GM21367 (cell line): ENCODE results near the gene STRIP1.
"Not testable (repeated sequence)": the region's sequence is repeated elsewhere in the genome, so short reads cannot be mapped to it uniquely, and the experiment has no call there.

ENCODE experiments used
- ATAC-seq: cut with Tn5 transposase; IDR thresholded peaks from one replicate; pipeline ENCODE4 v1.9.1; 2021; ENCODE audit not compliant: unreplicated experiment

STRIP1 gene

DNA sequence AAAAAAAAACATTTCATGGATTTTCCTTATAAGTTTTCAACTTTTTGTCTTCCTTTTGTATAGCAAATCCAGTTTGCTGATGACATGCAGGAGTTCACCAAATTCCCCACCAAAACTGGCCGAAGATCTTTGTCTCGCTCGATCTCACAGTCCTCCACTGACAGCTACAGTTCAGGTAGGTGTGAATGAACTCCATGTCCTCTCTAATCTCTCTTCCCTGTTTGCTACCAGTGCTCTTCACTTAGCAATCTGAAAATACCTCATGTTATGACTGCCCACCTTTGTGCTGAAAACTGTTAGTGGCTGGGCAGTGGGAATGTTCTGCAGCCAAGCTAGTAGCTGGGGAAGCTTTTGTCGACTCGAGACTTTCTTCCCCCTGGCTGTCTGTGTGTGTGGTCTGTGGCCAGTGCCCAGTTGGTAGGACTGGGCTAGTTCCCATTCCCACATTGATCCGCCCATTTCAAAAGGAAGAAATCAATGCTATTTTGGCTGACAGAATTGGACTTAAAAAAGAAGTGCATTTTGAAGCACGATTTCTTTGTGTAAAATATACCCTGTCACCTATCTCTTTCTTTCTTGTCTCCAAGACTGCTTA is 25.4 kb upstream of the STRIP1 start:
- no peak for ATAC-seq

DNA sequence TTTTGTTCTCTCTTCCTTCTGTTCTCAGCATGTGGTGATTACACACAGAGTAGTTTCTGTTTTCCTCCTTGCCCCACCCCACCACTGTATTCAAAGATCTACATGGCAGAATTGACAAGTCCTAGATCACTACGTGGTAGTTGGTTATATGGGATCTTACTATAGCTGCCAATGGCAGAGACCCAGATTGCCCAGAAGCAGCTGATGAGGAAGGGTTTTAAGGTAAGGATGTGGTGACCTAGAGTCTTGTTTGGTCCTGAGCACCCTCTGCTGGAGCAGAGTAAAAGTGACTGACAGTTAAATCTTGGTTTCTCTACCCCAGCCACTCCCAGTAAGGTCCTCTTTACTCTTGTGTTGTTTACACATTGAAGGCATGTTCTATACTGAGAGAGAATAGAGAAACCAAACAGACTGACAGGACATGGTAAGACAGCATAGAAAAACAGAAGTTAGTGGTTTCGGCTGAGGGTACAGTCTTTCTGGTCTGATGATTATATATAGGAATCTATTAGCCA is 22.8 kb upstream of the STRIP1 start:
- ATAC-seq = peak; percentile 93

DNA sequence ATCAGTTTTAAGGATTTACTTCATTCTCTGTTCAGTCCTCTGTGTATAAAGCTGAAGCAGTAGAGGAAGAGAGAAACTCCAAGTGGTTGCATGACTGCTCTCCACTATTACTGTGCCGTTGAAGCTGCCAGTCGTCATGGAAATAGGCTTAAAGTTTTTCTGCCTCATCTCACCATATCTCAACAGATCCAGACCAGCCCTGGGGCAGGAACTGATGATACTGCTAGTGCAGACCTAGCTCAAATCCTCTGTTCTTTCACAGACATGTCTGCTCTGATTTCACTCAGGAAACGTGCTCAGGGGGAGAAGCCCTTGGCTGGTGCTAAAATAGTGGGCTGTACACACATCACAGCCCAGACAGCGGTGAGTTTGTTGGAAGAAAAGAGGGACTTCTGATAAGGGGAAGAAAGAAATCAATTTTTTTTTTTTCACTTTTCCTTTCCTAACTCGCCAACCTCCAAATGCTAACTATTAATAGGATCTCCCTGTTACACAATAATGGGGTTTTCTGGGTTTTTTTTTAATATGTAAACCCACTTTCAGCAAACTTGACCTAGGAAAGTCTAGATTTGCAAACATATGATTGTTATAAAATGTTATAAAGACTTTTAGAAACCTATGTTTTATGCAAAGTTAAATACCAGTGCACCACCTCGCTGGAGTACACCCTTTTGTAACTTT is 22.2 kb upstream of the STRIP1 start:
- peak; percentile 42 for ATAC-seq

DNA sequence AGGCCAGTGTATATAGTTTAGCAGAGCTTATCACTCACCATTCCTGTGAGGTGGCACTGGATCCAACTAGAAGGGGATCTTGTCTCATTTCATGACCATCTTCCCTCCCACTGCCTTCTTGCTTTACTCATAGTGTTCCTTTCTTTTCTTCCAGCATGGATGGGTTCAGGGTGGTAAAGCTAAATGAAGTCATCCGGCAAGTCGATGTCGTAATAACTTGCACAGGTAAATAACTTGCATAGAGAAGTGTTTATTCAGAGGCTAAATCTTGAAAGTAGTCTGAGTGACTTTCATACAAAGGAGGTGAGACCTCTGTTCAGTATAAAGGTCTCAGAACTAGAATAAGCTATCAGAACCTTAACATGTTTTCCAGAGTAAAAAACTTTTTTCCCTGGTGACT is 16.6 kb upstream of the STRIP1 start:
- ATAC-seq = no peak

DNA sequence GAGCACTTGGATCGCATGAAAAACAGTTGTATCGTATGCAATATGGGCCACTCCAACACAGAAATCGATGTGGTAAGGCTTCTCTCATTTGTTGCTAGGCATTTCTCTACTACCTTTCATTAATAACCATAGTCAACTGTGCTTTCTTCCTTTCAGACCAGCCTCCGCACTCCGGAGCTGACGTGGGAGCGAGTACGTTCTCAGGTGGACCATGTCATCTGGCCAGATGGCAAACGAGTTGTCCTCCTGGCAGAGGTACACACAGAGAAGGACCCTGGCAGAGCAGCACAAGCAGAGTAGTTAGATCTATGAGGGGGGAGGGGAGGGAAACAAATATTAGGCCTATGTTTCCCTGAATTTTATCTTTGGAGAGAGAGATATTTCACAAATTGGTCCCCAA is 16.0 kb upstream of the STRIP1 start:
- ATAC-seq = no peak

DNA sequence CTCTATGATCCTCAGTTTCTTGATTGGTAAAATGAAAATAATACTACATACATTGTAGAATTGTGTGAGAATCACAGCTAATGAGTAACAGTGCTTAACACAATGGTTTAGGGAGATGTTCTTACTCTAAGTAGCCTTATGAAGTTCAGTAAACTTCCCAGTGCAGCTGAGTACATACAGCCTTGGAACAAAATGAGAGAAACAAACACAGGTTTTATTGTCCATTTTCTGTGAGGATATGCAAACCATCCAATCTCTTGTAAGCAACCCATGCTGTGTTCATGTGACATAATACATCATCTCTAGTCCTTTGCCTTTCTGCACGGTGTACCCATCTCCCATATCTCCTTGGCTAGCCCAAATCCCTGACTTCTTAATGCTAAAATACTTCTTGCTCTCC is 14.7 kb upstream of the STRIP1 start:
- no peak for ATAC-seq

DNA sequence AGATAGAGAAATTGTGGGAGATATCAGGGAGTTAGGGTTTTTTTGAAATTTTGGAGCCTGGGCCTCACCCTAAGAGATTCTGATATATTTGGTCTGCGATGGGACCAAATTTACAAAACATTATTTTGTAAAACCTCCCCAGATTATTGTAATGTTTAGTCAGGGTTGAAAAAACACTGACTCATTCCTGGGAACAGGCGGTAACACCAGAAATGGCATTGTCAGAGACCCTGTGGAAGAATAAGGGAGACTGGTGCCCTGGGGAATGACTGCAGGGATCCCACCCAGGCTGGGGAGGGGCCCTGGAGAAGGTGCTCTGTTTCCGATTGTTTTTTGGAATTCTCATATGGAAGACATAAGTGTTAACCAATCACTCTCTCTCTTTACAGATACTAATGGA is 13.1 kb upstream of the STRIP1 start:
- no peak for ATAC-seq

DNA sequence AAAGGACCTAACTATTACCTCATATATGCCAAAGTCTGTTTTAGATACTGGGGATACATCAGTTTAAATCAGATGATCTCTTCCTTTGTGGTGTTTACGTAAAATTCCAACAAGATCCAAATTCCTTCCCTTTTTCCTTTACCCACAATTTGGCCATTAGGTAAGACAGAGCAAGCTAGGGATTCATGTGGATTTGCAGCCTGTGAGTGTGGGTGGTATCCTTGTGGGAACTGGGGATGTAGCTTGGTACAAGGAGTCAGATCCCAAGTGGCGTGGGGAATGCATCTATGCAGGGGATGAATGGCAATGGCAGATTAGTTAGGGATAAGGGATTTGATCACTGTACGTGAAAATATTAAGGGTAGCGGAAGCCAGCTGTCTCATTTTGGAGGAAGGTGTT is 9.8 kb upstream of the STRIP1 start:
- no peak for ATAC-seq

DNA sequence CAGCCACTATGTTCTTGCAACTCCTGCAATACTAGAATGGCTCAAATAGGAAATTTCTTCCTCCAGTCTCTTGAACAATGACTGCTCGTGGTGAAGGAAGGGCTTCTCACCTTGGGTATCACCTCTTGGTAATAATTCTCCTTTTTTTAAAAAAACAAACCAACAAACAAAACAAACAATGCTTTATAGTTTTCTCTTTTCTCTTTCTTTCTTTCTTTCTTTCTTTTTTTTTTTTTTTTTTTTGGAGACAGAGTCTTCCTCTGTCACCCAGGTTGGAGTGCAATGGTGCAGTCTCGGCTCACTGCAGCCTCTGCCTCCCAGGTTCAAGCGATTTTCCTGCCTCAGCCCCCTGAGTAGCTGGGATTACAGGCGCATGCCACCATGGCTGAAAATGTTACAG is 3.7 kb upstream of the STRIP1 start:
- ATAC-seq = not testable (repeated sequence)

DNA sequence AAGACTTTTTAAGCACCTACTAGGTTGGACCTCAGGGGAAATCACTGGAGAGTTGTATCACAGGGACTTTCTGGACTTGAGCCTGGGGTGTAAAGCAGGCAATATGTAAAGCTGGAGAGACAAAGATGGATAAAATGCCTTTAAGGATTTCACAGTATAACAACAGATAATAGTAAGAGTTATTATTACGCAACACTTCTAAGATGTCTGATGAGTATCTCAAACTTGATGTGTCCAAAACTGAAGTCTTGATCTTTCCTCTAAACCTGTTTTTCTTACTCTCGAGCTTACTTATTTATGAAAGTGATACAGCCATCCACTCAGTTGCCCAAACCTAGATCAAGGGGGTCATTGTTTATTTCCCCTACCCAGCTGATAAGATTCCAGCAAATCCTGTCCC is 2.1 kb upstream of the STRIP1 start:
- ATAC-seq = no peak

DNA sequence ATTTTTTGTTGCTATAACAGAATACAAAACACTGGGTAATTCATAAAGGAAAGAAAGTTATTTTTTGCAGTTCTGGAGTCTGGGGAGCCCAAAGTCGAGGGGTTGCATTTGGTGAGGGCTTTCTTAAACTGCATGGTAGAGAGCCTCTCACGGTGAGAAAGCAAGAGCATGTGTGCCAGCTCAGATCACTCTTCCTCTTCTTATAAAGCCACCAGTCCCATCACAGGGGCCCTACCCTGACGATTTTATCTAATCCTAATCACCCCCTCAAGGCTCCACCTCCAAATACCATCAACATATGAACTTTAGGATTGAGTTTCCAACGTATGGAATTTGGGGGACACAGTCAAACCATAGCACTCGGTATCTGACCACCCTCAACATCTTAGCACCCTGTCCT is 1.0 kb upstream of the STRIP1 start:
- no peak for ATAC-seq

DNA sequence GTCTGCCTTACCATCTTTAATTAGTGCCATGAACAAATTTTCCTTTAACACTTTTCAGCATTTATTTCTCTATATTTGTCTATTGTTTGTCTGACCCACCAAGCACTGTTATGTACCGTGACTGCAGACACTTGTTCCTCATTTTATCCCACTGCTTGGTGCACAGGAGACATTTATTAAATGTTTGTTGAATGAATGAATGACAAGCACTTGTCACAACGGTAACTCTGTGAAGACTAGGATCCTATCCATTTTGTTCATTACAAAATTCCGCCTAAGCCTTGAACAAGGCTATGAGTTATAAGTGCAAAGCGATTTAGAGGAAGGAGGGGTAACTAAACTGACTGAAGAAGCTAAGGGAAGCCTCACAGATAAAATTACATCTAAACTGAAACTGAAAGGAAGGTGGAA is 379 bp upstream of the STRIP1 start:
- ATAC-seq = no peak

DNA sequence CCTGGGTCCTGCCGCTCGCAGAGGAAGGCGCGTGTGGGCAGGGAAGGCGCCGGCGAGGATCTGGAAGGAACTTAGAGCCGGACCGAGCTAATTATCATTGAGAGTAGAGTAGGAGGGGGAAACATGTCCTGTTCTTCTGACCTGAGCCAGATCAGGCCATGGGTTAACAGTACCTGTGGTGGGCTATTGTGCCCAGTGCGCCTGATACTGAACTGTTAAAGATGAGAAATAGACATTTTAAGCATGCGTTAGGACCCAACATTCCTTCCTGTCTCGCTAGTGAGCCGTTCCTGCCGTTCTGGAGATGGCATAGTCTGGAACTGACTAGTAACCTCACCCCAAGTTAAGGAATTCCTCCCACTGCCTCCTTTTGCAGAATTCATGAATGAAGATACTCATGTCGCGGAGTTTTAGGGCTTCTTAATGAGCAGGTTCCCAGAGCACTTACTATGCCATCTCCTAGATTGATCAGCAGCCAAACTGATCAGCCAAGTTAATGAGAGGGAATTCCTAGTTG is 870 bp downstream of the STRIP1 start:
- ATAC-seq = no peak

DNA sequence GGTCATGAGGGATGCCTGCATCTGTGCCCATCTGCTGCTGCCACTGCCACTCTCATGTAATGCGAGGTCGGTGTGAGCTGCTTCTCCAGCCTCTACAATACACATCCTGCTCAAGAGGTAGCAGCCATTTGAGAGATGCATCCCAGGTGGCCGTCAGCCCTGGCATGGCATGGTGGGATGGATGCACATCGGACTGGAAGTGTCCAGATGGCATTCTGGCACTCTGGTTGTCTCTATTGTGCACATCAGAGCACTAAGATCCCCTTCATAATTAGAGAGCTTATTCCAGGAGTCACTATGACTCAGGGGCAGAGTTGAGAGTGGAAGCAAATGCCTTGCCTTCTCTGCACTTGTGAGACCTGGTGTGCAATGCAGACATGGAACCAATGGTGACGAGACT is 3.8 kb downstream of the STRIP1 start:
- ATAC-seq = no peak

DNA sequence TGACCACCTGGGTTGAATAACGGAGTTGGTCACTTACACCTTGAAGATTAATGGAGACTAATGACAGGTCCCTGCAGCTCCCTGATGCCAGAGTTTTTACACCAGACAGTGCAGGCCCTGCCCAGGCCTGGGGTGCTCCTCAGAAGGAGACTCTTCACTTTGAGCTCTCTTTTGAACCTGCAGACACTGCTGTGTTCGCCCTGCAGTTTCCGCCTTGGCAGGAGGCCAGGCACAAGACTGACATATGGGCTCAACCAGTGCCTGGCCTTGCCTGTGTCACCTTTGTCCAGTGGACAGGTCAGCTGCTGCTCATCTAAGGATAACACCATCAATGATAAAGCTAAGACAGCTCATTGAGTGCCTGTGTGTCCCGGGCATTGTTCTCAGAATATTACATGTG is 5.2 kb downstream of the STRIP1 start:
- ATAC-seq = no peak

DNA sequence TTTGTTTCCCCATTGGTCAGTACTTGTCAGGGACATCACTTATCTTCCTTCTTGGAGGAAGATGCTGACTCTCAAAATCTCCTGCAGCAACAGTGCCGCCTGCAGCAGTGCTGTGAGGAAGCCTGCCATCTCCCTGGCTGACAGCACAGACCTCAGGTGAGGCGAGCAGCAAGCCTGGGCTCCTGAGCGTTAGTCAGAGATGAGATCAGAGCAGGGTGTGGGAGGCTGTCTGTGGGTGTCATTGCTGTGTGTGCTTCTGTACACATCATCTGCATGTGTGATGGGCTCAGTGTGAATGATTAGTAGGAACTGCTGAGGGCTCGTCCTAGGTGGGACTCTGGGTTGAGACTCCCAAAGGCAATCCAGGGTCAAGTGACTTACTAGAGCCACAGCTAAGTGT is 6.1 kb downstream of the STRIP1 start:
- ATAC-seq = no peak

DNA sequence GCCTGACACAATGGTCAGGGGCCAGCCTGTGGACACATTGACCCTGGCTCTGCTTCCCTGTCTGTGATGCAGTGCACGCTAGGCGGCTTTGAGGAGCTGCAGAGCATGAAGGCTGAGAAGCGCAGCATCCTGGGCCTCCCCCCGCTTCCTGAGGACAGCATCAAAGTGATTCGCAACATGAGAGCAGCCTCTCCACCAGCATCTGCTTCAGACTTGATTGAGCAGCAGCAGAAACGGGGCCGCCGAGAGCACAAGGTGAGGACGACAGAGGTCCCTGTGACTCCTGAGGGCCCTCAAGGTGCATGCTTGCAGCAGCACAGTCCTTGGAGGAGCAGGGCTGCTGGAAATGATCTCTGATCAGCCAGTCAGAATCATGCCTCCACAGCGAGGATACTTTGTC is 8.6 kb downstream of the STRIP1 start:
- ATAC-seq = no peak

DNA sequence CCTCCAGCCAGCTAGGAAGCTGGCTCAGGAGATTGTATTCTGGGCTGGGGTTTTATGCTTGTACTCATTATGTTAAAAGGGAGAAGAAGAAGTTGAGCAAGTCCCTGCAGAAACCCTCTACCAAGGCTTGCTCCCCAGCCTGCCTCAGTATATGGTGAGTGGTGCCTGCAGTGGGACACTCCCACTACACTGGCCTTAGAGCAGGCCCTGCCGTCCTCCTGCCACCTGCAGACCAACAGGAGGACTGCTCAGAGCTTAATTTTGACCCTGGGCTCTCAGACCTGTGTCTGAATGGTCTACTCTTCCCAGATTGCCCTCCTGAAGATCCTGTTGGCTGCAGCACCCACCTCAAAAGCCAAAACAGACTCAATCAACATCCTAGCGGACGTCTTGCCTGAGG is 13.0 kb downstream of the STRIP1 start:
- ATAC-seq = no peak

DNA sequence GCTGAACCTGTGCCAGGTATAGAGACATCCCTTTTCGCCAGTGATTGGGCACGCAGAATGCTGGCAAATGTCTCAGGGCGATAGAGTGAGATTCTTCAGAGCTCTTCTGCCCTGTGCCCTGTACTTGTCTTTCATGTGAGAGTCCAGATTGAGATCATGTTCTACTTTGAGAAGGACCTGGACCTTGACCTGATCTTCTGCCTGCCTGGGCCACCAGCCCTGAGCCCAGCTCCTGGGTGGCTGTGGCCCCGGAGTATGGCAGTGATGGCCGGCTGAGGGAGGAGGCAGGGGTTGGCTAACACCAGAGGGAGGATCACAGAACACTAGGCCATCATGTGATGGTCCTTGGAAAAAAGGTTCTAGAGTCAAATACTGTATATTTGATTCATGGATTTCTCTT is 13.8 kb downstream of the STRIP1 start:
- no peak for ATAC-seq

DNA sequence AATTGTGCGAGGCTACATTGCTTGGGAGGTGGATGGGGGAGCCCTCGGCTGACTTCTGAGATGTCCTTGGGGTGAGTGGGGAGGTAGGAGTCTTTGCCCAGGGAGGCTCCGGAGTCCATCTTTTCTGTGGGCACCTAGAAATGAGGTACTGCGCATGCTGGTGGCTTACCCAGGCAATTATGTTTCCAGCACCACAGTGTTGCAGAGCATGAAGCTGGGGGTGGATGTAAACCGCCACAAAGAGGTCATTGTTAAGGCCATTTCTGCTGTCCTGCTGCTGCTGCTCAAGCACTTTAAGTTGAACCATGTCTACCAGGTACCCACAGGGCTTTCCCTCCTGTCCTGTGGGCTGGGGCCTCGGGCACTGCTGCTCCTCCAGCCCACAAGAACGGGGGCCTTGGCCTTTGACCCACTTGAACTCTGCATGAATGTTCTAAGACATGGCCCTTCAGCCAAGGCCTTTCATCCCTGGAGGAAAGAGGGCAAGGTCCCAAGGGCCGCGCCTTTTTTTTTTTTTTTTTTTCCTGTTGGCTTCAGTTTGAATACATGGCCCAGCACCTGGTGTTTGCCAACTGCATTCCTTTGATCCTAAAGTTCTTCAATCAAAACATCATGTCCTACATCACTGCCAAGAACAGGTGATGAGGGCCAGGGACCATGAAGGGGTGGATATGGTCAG is 14.6 kb downstream of the STRIP1 start:
- no peak for ATAC-seq

DNA sequence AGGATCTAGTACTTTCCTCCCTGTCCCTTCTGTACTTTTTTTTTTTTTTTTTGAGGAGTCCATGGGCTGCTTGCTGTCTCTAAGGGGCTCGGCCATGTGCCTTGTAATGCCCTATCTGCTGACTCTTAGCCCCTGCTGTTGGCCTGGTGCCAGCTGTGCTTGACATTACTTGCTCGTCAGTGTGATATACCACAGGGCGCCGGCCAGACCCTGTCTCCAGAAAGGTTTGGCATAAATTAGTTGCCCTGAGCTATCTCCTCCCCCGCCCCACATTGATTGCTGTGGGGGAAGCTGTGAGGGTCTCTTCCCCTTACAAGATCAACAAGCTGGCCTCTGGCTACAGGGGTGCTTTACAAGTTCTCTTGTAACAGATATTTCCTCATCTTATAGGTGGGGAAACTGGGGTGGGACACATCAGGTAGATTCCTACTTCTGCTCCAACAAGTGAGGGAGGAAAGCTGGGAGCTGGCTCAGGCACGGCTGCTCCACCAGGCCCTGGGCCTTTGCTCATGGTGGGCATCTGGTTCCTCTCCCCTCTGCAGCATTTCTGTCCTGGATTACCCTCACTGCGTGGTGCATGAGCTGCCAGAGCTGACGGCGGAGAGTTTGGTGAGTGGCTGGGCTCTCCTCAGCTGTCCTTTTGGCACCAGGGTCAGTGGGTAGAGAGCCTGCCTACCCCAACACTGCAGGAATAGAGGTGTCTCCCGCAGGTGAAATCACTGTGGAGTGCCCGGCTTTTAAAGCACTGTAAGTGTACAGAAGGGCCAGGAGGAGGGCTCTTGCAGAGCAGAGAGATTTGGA is 15.6 kb downstream of the STRIP1 start:
- ATAC-seq = no peak
